Loucy (cell line): Measurements from ENCODE around the gene CPSF2.
"Not testable (repeated sequence)": the region's sequence is repeated elsewhere in the genome, so short reads cannot be mapped to it uniquely, and the experiment has no call there.

ENCODE experiments used
- H2AFZ ChIP-seq: fragments of 200-600 bp; sonication (generic); 2 replicates; pipeline ENCODE4 v1.6.0; 2016; ENCODE audit warnings: antibody characterized with exemption, mild to moderate bottlenecking, low read length, moderate library complexity
- H3F3A ChIP-seq: fragments of 200-600 bp; 2 replicates; pipeline ENCODE4 v1.6.0; 2016; ENCODE audit warnings: antibody characterized with exemption, low read depth, mild to moderate bottlenecking
- H3K27me3 ChIP-seq: fragments of 200-600 bp; sonication (generic); 2 replicates; pipeline ENCODE4 v1.6.1; 2014; ENCODE audit warnings: low read length, mild to moderate bottlenecking; ENCODE audit not compliant: insufficient read depth, poor library complexity, severe bottlenecking
- H3K36me3 ChIP-seq: fragments of 200-600 bp; sonication (generic); 2 replicates; pipeline ENCODE4 v1.6.1; 2016; ENCODE audit warnings: low read length; ENCODE audit not compliant: insufficient read depth
- H3K4me1 ChIP-seq: fragments of 200-600 bp; sonication (generic); 2 replicates; pipeline ENCODE4 v1.5.1; 2014; ENCODE audit warnings: low read length, mild to moderate bottlenecking; ENCODE audit not compliant: insufficient read depth, poor library complexity, severe bottlenecking
- H3K4me2 ChIP-seq: fragments of 200-600 bp; sonication (generic); 2 replicates; pipeline ENCODE4 v1.6.0; 2014; ENCODE audit warnings: antibody characterized with exemption, low read length, low read depth, mild to moderate bottlenecking; ENCODE audit not compliant: poor library complexity, severe bottlenecking
- H3K4me3 ChIP-seq: fragments of 200-600 bp; sonication (generic); 2 replicates; pipeline ENCODE4 v1.5.1; 2014; ENCODE audit warnings: low read length, mild to moderate bottlenecking, mixed read lengths; ENCODE audit not compliant: poor library complexity, severe bottlenecking
- H3K79me2 ChIP-seq: fragments of 200-600 bp; sonication (generic); 2 replicates; pipeline ENCODE4 v1.6.1; 2014; ENCODE audit warnings: low read length; ENCODE audit not compliant: insufficient read depth
- H3K9ac ChIP-seq: fragments of 200-600 bp; sonication (generic); 2 replicates; pipeline ENCODE4 v1.6.0; 2014; ENCODE audit warnings: mild to moderate bottlenecking, low read depth, low read length, moderate library complexity; ENCODE audit not compliant: poor library complexity, severe bottlenecking
- H3K9me2 ChIP-seq: fragments of 200-600 bp; sonication (generic); replicated peaks from 2 replicates; pipeline ENCODE4 v1.6.1; 2016; ENCODE audit warnings: low read depth, low read length, mixed read lengths
- H3K9me3 ChIP-seq: fragments of 200-600 bp; sonication (generic); 2 replicates; pipeline ENCODE4 v1.6.1; 2014; ENCODE audit warnings: mild to moderate bottlenecking, antibody characterized with exemption, low read length, low read depth; ENCODE audit not compliant: insufficient read depth
- H4K20me1 ChIP-seq: fragments of 200-600 bp; sonication (generic); 2 replicates; pipeline ENCODE4 v1.6.0; 2014; ENCODE audit warnings: antibody characterized with exemption, low read length, mild to moderate bottlenecking; ENCODE audit not compliant: insufficient read depth, poor library complexity, severe bottlenecking
- EZH2phosphoT487 ChIP-seq: fragments of 200-600 bp; IDR thresholded peaks from 2 replicates; pipeline ENCODE4 v1.6.1; 2018; ENCODE audit warnings: antibody characterized with exemption, mild to moderate bottlenecking, moderate library complexity, borderline replicate concordance
- TF ChIP-seq, protein P1 (sequence below): fragments of 200-600 bp; sonication (generic); conservative IDR thresholded peaks from 2 replicates; pipeline ENCODE4 v1.5.1; 2014; ENCODE audit warnings: mild to moderate bottlenecking, antibody characterized with exemption, low read length

CPSF2 gene

DNA sequence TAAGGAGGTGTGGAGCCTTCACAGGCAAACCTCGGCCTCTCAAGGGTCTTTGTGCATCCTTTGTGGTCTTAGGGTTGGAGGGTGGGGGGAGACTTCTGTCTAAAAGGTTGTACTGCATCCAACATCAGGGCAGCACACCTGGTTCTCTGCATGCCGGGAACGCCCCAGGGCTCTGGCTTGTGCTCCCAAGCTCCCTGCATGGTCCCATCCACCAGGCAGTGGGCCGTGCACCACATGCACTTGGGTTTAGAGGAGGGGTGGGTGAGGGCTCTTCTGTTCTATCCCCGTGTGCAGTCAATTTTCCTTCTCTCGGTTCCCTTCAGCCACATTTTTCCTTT lies 86.1 kb downstream of the CPSF2 start:
- Histone ChIP-seq H4K20me1 (no peaks in the 10 kb centered on the region), H3K4me1 (no peaks in the 10 kb centered on the region), H3F3A (no peaks in the 10 kb centered on the region), H3K9me3 (no peaks in the 10 kb centered on the region; the same call in 1 of the 2 replicates), H3K36me3 (no peaks in the 10 kb centered on the region), H3K4me2 (no peak overlapping the region), H3K27me3 (no peaks in the 10 kb centered on the region), H2AFZ (no peak overlapping the region), H3K9me2 (no peaks in the 10 kb centered on the region), H3K4me3 (no peak overlapping the region), H3K9ac (no peak overlapping the region), H3K79me2 (no peaks in the 10 kb centered on the region)
- TF ChIP-seq EZH2phosphoT487: no peak
- TF ChIP-seq, protein P1, sequence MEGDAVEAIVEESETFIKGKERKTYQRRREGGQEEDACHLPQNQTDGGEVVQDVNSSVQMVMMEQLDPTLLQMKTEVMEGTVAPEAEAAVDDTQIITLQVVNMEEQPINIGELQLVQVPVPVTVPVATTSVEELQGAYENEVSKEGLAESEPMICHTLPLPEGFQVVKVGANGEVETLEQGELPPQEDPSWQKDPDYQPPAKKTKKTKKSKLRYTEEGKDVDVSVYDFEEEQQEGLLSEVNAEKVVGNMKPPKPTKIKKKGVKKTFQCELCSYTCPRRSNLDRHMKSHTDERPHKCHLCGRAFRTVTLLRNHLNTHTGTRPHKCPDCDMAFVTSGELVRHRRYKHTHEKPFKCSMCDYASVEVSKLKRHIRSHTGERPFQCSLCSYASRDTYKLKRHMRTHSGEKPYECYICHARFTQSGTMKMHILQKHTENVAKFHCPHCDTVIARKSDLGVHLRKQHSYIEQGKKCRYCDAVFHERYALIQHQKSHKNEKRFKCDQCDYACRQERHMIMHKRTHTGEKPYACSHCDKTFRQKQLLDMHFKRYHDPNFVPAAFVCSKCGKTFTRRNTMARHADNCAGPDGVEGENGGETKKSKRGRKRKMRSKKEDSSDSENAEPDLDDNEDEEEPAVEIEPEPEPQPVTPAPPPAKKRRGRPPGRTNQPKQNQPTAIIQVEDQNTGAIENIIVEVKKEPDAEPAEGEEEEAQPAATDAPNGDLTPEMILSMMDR: no peak

DNA sequence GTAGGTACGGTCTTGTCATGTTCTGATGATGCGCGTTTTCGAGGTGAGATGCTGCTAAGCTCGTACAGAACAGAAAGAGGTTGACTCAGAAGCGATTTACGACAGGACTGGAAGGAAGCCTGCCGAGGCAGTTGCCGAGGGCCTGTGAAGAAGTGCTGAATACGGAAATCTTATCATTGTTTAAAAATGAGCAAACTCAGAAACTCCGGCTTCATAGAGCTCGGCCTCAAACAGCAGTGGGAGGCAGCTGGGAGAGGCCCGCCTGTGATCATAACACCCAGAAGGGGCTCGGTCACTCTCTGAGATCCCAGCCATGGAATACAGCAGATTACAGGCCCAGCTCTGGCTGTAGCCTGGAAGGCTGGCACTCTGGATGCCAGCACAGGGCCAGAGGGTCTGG lies 87.4 kb downstream of the CPSF2 start:
- H3K36me3 ChIP-seq: no peaks in the 10 kb centered on the region
- no peak for TF ChIP-seq EZH2phosphoT487
- TF ChIP-seq, protein P1: no peak
- H3K9me3 ChIP-seq: no peaks in the 10 kb centered on the region; the same call in 1 of the 2 replicates
- H3F3A ChIP-seq: no peaks in the 10 kb centered on the region
- no peaks in the 10 kb centered on the region for H4K20me1 ChIP-seq
- H3K9ac ChIP-seq: no peak overlapping the region
- no peak overlapping the region for H2AFZ ChIP-seq
- no peaks in the 10 kb centered on the region for H3K79me2 ChIP-seq
- no peak overlapping the region for H3K4me3 ChIP-seq
- no peak overlapping the region for H3K4me2 ChIP-seq
- no peaks in the 10 kb centered on the region for H3K4me1 ChIP-seq
- no peaks in the 10 kb centered on the region for H3K9me2 ChIP-seq
- H3K27me3 ChIP-seq: no peaks in the 10 kb centered on the region

DNA sequence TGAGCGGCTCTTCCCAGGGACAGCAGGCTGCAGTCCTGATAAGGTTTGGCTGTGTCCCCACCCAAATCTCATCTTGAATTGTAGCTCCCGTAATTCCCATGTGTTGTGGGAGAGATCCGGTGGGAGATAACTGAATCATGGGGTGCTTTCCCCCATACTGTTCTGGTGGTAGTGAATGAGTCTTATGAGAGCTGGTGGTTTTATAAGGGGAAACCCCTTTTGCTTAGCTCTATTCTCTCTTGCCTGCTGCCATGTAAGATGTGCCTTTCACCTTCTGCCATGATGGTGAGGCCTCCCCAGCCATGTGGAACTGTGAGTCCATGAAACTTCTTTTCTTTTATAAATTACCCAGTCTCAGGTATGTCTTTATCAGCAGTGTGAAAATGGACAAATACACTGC lies 91.4 kb downstream of the CPSF2 start:
- not testable (repeated sequence) for H3K79me2 ChIP-seq, H2AFZ ChIP-seq, H3K9ac ChIP-seq, H3K4me3 ChIP-seq, H3K4me2 ChIP-seq, H4K20me1 ChIP-seq, H3K36me3 ChIP-seq, H3F3A ChIP-seq, H3K9me2 ChIP-seq, H3K9me3 ChIP-seq, H3K27me3 ChIP-seq, H3K4me1 ChIP-seq

GRCh38 chr14:92215579-92215978 lies 93.8 kb downstream of the CPSF2 start:
- Histone ChIP-seq H4K20me1 (no peaks in the 10 kb centered on the region), H3K9me2 (no peaks in the 10 kb centered on the region), H3K36me3 (no peaks in the 10 kb centered on the region), H3K4me1 (no peaks in the 10 kb centered on the region), H3F3A (no peaks in the 10 kb centered on the region), H3K27me3 (no peaks in the 10 kb centered on the region), H3K9me3 (no peaks in the 10 kb centered on the region; the same call in 1 of the 2 replicates), H3K79me2 (no peaks in the 10 kb centered on the region), H3K4me3 (no peak overlapping the region), H2AFZ (no peak overlapping the region), H3K4me2 (no peak overlapping the region), H3K9ac (no peak overlapping the region)
- TF ChIP-seq, protein P1: no peak
- TF ChIP-seq EZH2phosphoT487: no peak
